GM18867 (cell line): ENCODE results near the gene DAB1.

Experiments used
- ATAC-seq: cut with Tn5 transposase; IDR thresholded peaks from one replicate; pipeline ENCODE4 v1.9.1; 2021; ENCODE audit warnings: mild to moderate bottlenecking, moderate library complexity; ENCODE audit not compliant: unreplicated experiment

The DAB1 gene

DNA sequence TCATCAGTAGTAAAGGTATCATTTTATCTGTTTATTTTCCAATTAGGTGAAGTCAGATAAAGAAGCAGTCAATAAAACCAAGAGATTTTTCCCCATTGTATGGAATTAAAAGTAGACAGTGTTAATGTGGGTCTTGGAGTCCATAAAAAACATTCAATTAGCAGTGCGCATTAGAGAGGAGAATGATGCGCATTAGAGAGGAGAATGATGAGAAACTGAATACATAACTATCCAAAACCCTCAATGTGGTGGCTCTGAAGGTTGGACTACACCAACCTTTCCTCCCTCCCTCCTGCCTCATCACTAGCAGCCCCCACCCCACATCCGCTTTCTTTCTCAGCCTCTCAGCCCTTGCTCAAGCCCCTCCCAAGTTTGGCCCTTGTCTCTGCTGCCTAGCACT is 99.5 kb downstream of the DAB1 start:
- no peak for ATAC-seq

DNA sequence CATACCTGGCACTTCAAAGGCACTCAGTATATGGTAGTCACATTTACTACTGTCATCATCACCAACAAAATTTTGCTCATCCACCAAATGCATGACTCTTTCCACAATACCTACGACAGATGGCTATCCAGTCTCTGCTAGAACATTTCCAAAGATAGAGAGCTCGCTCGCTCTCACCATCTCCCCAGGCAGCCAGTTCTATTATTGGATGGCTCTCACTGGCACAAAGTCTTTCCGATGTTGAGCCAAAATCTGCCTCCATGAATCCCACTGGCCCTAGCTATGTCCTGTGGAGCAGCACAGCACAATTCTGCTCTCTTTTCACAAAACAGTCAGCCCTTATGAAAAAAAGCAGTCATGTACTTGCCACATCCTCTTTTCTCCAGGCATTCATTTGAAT is 102.1 kb downstream of the DAB1 start:
- no peak for ATAC-seq

DNA sequence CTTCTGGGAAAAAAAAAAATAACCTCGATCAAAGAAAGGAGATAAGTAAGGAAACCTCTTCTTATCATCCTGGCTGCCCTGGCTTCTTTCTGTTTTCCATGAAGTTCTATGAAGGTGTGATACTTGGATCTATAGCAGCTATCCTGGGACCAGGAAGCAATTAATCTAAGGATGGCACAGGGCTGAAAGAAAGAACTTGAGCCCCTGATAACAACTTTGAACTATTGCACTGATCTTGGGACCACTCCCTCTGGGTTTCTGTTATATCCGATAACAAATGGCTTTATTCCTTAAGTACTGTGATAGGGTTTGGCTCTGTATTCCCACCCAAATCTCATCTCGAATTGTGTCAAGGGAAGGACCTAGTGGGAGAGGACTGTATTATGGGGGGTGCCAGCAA is 104.1 kb downstream of the DAB1 start:
- ATAC-seq, result no peak

- no peak for ATAC-seq
Measured at GRCh38 chr1:57319165-57319564, 104.7 kb downstream of the DAB1 start.

GRCh38 chr1:57316861-57317260 is 107.0 kb downstream of the DAB1 start:
- no peak for ATAC-seq

DNA sequence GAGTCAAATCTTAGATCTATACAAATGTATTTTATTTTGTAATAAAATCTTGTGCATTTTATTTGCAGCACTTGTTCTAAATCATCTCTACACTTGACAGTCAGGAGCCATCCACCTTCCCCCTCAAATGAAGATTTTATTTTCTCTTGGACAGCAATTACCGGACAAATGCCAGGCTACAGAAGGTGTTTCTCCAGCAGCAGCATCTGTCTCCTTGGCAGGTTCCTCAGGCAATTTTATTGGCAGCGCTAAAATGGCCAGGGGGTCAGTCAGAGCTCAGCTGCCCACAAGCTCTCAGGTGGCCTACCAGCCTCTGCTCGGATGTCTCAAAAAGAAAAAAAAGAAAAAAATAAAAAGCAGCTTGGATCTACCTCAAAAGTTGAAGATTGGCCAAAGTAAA is 107.6 kb downstream of the DAB1 start:
- ATAC-seq, result no peak

DNA sequence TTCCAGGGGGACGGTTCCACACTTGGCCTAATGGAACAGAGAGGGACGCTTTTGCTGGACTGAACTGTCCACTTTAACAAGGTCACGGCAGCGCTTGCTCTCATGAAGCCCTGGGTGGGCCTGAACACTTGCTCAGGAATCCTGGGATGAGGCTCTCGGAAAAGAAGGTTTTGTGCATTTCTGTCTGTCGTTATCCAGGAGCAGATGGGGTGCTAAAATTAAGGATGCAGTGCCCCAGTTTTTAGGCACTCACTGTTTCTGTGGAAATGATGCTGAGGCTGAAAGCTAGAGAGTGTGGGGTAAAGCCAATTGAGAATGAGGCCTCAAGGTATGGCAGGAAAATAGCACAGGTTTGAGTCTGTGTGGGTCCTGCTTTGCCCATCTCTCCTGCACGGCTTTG is 111.0 kb downstream of the DAB1 start:
- ATAC-seq, result no peak

DNA sequence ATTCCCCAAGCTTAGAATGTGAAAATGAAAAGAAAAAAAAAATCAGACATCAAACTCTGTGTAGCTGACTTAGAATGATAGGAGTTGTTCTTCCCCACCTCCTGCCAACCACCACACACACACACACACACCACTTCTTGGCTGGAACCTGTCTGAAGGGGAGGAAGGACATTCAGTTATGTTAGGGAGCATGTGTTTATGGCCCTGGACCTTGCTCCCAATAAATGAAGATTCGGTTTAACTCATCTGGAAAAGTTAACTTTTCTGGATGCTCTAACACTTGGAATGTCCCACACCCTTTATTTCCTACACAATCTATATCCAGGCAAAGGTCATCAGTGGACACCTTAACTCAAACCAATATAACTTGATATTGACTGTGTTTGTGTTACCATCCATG is 112.4 kb downstream of the DAB1 start:
- no peak for ATAC-seq

GRCh38 chr1:57311006-57311405 is 112.9 kb downstream of the DAB1 start:
- no peak for ATAC-seq

DNA sequence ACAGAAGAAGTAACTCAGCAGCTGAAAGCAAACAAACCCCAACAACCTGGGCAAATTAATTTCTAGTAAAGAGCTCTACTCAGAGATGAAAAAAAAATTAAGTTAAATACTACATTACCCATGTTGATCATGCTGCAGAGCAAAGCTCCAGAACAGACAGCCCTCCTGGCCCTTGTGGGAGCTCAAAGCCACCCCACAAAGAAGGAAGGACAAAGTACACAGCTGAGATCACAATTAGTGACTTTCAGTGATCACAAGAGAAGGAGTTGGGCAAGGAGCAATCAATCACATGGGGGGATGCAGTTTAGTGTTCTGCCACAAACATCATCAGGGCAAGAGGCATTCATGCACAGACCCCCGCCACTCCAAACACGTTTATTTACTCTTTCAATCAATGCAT is 114.2 kb downstream of the DAB1 start:
- ATAC-seq, result no peak

GRCh38 chr1:57307392-57308170 is 116.3 kb downstream of the DAB1 start:
- peak; percentile 90 for ATAC-seq

GRCh38 chr1:57304591-57304990 is 119.3 kb downstream of the DAB1 start:
- no peak for ATAC-seq

- ATAC-seq, result no peak
Measured at GRCh38 chr1:57302812-57303596, 120.9 kb downstream of the DAB1 start.

DNA sequence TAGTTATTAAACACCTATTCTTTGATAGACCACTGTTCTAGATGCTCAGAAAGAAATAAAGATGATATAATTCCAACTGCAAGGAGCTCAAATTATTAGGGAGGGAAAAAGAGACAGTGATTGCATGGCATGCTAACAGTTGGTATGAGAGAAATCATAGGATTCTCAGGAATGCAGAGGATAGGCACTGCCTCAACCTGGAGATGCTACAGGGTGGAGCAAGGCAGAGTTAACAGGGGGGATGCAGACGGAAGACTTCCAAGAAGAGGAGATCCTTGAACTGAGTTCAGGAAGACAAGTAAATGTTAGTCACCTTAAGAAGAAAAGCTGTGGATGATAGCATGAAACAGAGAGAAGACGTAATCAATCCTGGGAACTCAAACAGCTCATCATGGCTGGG is 123.7 kb downstream of the DAB1 start:
- no peak for ATAC-seq

DNA sequence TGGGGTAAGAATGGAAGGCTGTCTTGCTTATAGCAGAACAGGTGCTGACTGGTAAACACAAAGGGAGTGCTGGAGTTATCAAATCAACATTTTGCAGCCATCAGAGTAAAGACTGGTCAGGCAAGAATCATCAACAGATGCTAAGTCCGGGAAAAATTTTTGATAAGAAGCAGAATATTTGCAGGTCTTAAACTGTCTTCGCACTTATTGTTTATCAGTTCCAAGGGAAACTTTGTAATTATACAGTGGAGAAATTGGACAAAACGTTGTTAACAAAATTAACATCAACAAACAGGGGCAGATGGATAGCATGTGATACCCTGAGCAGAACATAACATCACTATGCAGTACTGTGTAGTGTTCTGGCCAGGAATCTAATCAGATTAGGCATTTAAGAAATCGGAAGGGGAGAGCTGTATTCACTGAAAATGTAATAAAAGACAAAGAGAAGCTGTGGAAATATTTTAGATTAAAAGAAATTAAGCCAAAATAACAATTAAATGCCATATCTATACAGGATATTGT is 127.1 kb downstream of the DAB1 start:
- ATAC-seq, result no peak

GRCh38 chr1:57295326-57295725 is 128.5 kb downstream of the DAB1 start:
- ATAC-seq, result no peak

- no peak for ATAC-seq
Measured at GRCh38 chr1:57294177-57294576, 129.7 kb downstream of the DAB1 start.

GRCh38 chr1:57293214-57293613 is 130.6 kb downstream of the DAB1 start:
- ATAC-seq, result no peak

- ATAC-seq, result no peak
Measured at GRCh38 chr1:57289781-57290180, 134.1 kb downstream of the DAB1 start.

- ATAC-seq, result no peak
Measured at GRCh38 chr1:57285992-57286391, 137.9 kb downstream of the DAB1 start.

DNA sequence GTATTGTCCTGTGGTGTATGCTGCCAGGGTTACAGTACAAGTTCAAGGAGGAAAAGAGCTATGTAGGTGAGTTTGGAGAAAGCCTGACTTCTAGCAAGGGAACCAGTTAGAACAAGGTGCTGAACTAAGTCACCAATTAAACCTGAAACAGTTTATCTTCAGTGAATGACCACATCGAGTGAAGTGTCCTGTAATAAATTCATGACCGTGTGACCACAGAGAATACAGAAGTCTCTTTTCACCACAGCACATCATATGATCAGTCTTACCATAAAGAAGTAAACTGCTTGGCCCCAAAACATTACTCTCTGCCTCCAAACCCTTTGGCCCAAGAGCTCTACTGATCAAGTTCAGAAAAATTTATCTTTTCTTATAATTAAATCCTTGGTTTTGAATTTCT is 141.4 kb downstream of the DAB1 start:
- ATAC-seq, result no peak

- no peak for ATAC-seq
Measured at GRCh38 chr1:57281324-57281723, 142.5 kb downstream of the DAB1 start.
